Spleen (tissue), 11 donors: ENCODE measurements around the gene TRAIP. TPM values are rescaled to one million over a fixed set of nuclear protein-coding genes. Genes with fewer than 3 reads are reported as not detected.

Experiments
- DNase-seq: peaks from one replicate; pipeline ENCODE4 v3.0.0-alpha.2; 2020
- H3K27ac ChIP-seq, 8 donors: fragments of 200-600 bp; sonication (generic) in 7 of 8; 1 replicate in 4 of 8; 2 replicates in 4 of 8; pipeline versions ENCODE4 v1.5.0 to v1.8.0; 2016 to 2021; ENCODE audit warnings: inconsistent platforms in 4 of 8, mild to moderate bottlenecking in 4 of 8, moderate library complexity in 1 of 8
- H3K27me3 ChIP-seq, 7 donors: fragments of 200-600 bp; sonication (generic) in 6 of 7; replicated peaks in 1 of 7; 1 replicate in 4 of 7; 2 replicates in 3 of 7; pipeline versions ENCODE4 v1.5.0 to v1.8.0; 2016 to 2021; ENCODE audit warnings: inconsistent platforms in 3 of 7, mild to moderate bottlenecking in 1 of 7
- H3K36me3 ChIP-seq, 6 donors: fragments of 200-600 bp; sonication (generic) in 5 of 6; 1 replicate in 4 of 6; 2 replicates in 2 of 6; pipeline versions ENCODE4 v1.5.0 to v1.8.0; 2016 to 2021; ENCODE audit warnings: inconsistent platforms in 2 of 6
- H3K4me1 ChIP-seq, 6 donors: fragments of 200-600 bp; sonication (generic) in 5 of 6; 1 replicate in 3 of 6; 2 replicates in 3 of 6; pipeline versions ENCODE4 v1.5.0 to v1.8.0; 2016 to 2021; ENCODE audit warnings: inconsistent platforms in 3 of 6
- H3K4me3 ChIP-seq, 8 donors: fragments of 200-600 bp; sonication (generic) in 7 of 8; 1 replicate in 4 of 8; 2 replicates in 4 of 8; pipeline versions ENCODE4 v1.5.0 to v1.8.0; 2016 to 2021; ENCODE audit warnings: inconsistent platforms in 4 of 8, mild to moderate bottlenecking in 4 of 8, moderate library complexity in 2 of 8
- H3K9me3 ChIP-seq, 8 donors: fragments of 200-600 bp; sonication (generic) in 7 of 8; 1 replicate in 4 of 8; 2 replicates in 4 of 8; pipeline versions ENCODE4 v1.5.0 to v1.8.0; 2016 to 2021; ENCODE audit warnings: inconsistent platforms in 4 of 8
- CTCF ChIP-seq, 11 experiments: fragments of 200-600 bp in 7 of 11; fragments of 450-650 bp in 4 of 11; sonication (generic) in 4 of 11; IDR thresholded peaks in 8 of 11; conservative IDR thresholded peaks in 3 of 11; 1 replicate in 7 of 11; 2 replicates in 4 of 11; pipeline versions ENCODE4 v1.4.0 to v1.8.0; 2016 to 2021; ENCODE audit warnings: antibody characterized with exemption in 11 of 11, inconsistent platforms in 4 of 11, mild to moderate bottlenecking in 1 of 11
- POLR2A ChIP-seq, 3 donors: fragments of 450-650 bp; IDR thresholded peaks; one replicate each; pipeline ENCODE4 v1.5.1; 2017; ENCODE audit warnings: antibody characterized with exemption in 3 of 3, mild to moderate bottlenecking in 1 of 3
- POLR2AphosphoS5 ChIP-seq, 3 donors: sonication (generic); formaldehyde crosslinking; IDR thresholded peaks; one replicate each; pipeline ENCODE4 v1.5.1; 2017; ENCODE audit warnings: antibody characterized with exemption in 3 of 3
- WGBS, 5 donors: extraction: QIAGEN DNeasy Blood & Tissue Kit in 3 of 5; methylation state at CpG; one replicate each; pipeline versions ENCODE4 v1.1.5 to v1.1.7; 2013 to 2018; 5-methylcytosine and 5-hydroxymethylcytosine counted together
- intact Hi-C: fragments of 100-400 bp; cut with DNase I; formaldehyde crosslinking; loops from one replicate; pipeline ENCODE4 v1.15.0; 2023; ENCODE audit warnings: low total_unique reads
- polyA plus RNA-seq, 3 donors: library from polyadenylated mRNA; stranded (reverse); fragments of 200-250 nt; gene quantifications; one replicate each; pipeline ENCODE4 v1.2.1, GENCODE V29; 2013
- total RNA-seq, 7 donors: library from RNA; depleted of rRNA in 3 of 7; stranded (reverse); fragments of >200 nt in 3 of 7; fragmentation: NEBNext Ultra II Directional in 4 of 7; extraction: Animal tissue kit (Norgen Biotek cat#: 25700) in 4 of 7; gene quantifications; one replicate each; pipeline versions ENCODE4 v1.1.0 to v1.2.1, GENCODE V29; 2016 to 2021
- donor health status: healthy with polysubstance abuse.
- donor health status: DM: no; HTN: no; CAD: no; lungs with moderate emphysema.
- donor health status: DM: no; HTN: no; CAD: no.
- donor health status: Bipolar disorder and iron deficiency.
- donor health status: healthy.
- donor health status: DM: no; HTN: no; CAD: no.
- donor health status: DM: yes; HTN: yes; CAD: no.

TRAIP gene
- total and polyA plus RNA-seq, 10 donors, result 2.1 to 4.3 (median 3.3) TPM

GRCh38 chr3:49794926-49795905 lies 61.1 kb downstream of the TRAIP start:
- Histone ChIP-seq H3K36me3 (no peaks in the 10 kb centered on the region), H3K9me3 (no peaks in the 10 kb centered on the region), H3K4me1 (no peaks in the 10 kb centered on the region), H3K27me3 (no peaks in the 10 kb centered on the region), H3K27ac (no peak overlapping the region), H3K4me3 (no peak overlapping the region)
- peak; percentile 63 for DNase-seq
- no peak for TF ChIP-seq POLR2A (IDR thresholded peaks at IDR 0.05)
- 86 to 96% (median 90%) methylated on average over 16 to 24 of the region's 24 CpGs for WGBS, 5 donors
- intact Hi-C loops, result no loop called here

- WGBS, 5 donors, result 74 to 89% (median 80%) methylated on average over 3 to 4 of the region's 4 CpGs
- intact Hi-C loops, result no loop called here
- H3K36me3 ChIP-seq, result no peaks in the 10 kb centered on the region
Measured at GRCh38 chr3:49794431-49794830, 61.9 kb downstream of the TRAIP start.

GRCh38 chr3:49793486-49794085 lies 62.8 kb downstream of the TRAIP start:
- Histone ChIP-seq H3K9me3 (no peaks in the 10 kb centered on the region), H3K27ac (no peak overlapping the region), H3K4me3 (no peak overlapping the region), H3K4me1 (peaks cover 0 to 6% (median 0%) of the 10 kb centered on the region in 6 donors), H3K36me3 (no peaks in the 10 kb centered on the region), H3K27me3 (no peaks in the 10 kb centered on the region)
- intact Hi-C loops, result no loop called here
- TF ChIP-seq CTCF (IDR thresholded peaks at IDR 0.05 in 8 of 11, conservative IDR thresholded peaks at IDR 0.05 in 3 of 11) (no peak), POLR2AphosphoS5 (IDR thresholded peaks at IDR 0.05) (no peak), POLR2A (IDR thresholded peaks at IDR 0.05) (no peak)
- 93 to 97% (median 95%) methylated on average over 13 of the region's 13 CpGs for WGBS, 5 donors
- peak; percentile 51 for DNase-seq

More at GRCh38 chr3:49794431-49794830, 61.9 kb downstream of the TRAIP start:
- H3K9me3 ChIP-seq, result no peaks in the 10 kb centered on the region
- TF ChIP-seq POLR2AphosphoS5 (IDR thresholded peaks at IDR 0.05) (no peak), POLR2A (IDR thresholded peaks at IDR 0.05) (no peak), CTCF (IDR thresholded peaks at IDR 0.05 in 8 of 11, conservative IDR thresholded peaks at IDR 0.05 in 3 of 11) (no peak)
- no peak overlapping the region for H3K27ac ChIP-seq
- H3K27me3 ChIP-seq, result no peaks in the 10 kb centered on the region
- no peak overlapping the region for H3K4me3 ChIP-seq
- peaks cover 0 to 6% (median 0%) of the 10 kb centered on the region in 6 donors for H3K4me1 ChIP-seq
- DNase-seq, result peak; percentile 56

GRCh38 chr3:49792371-49793150 lies 63.8 kb downstream of the TRAIP start:
- no peaks in the 10 kb centered on the region for H3K36me3 ChIP-seq
- TF ChIP-seq POLR2AphosphoS5 (IDR thresholded peaks at IDR 0.05) (no peak), POLR2A (IDR thresholded peaks at IDR 0.05) (no peak), CTCF (IDR thresholded peaks at IDR 0.05 in 8 of 11, conservative IDR thresholded peaks at IDR 0.05 in 3 of 11) (no peak)
- 89 to 94% (median 93%) methylated on average over 10 of the region's 10 CpGs for WGBS, 5 donors
- H3K4me3 ChIP-seq, result no peak overlapping the region
- no peaks in the 10 kb centered on the region for H3K27me3 ChIP-seq
- intact Hi-C loops, result no loop called here
- H3K27ac ChIP-seq, result no peak overlapping the region
- no peaks in the 10 kb centered on the region for H3K9me3 ChIP-seq
- DNase-seq, result peak; percentile 56
- peaks cover 0 to 6% (median 0%) of the 10 kb centered on the region in 6 donors for H3K4me1 ChIP-seq
